Fibroblast of gingiva (primary cell): ENCODE data around the gene AGBL5.
"Not testable (repeated sequence)": the region's sequence is repeated elsewhere in the genome, so short reads cannot be mapped to it uniquely, and the experiment has no call there.

Experiments used
- DNase-seq: peaks from one replicate; pipeline ENCODE4 v3.0.0-alpha.2; 2011; ENCODE audit warnings: low read depth

AGBL5 gene

DNA sequence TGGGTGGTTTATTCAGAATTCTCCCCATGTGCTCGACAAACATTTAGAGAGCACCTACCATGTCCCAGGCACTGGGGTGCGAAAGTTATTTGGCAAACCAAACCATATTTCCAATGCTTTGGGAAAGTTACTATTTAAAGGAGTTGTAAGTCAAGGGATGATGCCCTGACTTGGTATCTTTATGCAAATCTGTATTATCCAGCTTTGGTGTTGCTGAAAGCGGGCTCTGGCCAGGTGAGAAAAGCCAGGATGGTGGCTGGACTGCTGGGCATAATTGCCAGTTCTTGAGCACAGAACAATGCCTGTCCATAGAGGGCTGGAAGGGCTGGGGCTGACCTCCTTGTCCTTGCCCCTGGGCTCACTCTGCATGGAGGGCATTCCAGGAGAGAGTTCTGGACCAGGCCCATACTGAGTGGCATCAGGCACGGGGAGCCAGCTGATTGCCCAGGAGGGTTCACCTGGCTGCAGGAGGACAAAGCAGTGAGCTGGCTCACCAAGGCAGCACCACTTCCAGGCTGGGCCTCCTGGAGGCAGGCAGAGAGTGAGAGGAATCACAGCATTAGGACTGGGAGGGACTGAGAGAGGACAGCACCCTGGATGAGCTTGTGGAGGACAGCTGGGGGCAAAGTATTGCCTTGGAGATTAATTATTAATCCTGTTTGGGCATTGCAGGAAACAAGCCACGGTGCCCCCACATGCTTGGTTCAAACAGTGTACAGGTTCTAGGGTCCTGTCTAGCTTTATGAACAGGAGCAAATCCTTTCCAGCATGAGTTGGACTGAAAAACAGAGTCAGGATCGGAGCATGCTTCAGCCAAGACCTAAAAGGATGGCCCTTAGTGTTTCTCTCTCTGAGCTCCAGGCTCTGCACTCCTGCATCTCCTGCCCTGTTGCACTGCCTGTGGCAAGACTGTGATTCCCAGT, 42.2 kb downstream of the AGBL5 start:
- no peak for DNase-seq

DNA sequence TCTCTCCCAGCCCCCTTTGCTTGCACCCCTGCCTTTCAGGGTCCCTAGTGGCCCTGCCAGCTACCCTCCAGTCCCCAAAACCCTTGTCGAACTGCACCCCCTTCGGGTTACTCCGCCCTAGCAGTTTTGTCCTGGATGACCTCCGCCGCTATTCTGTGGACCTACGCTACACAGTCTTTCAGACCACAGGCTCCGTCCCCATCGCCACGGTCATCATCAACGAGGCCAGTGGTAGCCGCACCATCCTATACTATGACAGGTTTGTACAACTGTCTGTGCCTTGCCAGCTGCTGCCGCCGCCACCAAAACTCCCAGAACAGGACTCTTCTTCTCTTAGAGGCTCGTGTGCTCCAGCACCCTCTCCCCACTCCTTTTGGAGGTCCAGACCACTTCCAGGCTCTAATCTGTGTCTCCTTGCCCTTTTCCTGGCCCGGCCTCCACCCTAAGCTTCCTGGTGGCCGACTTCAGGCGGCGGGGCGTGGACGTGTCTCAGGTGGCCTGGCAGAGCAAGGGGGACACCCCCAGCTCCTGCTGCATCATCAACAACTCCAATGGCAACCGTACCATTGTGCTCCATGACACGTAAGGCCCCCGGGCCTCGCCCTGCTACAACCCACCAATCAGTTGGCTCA, 43.0 kb downstream of the AGBL5 start:
- DNase-seq = no peak

- DNase-seq = no peak
These were observed 43.9 kb downstream of the AGBL5 start for GRCh38 chr2:27095427-27095744.

DNA sequence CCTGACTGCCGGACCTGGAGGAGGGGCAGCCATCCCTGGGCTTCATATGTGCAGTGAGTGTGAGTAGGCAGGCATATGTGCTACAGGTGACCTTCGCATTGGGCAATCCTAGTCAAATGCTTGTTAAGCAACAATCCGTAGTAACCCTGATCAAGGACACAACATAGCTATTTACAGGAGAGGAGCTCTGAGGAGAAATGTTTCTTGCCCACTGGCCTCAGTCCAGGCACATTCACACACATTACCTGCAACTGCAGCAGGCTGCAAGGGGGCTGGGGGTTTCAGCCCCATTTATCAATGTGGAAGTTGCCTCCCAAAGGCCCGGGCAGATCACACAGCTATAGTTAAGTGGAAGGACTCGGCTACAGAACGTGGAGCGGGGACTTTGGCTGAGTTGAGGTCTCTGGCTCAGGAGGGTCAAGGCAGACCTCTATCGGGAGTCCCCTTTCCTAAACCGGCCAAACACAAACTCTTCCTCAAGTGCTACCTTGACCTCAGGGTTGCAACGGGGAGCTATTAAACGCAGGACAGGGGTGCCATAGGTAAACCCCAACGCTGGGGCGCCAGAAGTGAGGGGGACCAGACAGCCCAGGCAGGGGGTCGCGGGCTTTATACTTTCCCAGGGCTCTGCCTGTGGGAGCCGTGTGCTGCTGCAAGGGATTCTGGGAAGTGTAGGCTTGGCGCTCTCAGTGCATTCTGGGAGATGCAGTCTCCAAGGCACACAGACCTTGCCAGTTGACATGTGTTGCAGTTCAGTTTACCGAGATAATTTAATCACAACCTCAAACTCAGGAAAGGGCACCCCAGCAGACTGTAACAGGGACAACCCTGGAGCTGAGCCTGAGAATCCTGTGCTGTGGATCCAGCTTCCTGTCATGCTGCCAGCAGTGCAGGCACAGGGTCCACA, 44.5 kb downstream of the AGBL5 start:
- peak; percentile 58 for DNase-seq

DNA sequence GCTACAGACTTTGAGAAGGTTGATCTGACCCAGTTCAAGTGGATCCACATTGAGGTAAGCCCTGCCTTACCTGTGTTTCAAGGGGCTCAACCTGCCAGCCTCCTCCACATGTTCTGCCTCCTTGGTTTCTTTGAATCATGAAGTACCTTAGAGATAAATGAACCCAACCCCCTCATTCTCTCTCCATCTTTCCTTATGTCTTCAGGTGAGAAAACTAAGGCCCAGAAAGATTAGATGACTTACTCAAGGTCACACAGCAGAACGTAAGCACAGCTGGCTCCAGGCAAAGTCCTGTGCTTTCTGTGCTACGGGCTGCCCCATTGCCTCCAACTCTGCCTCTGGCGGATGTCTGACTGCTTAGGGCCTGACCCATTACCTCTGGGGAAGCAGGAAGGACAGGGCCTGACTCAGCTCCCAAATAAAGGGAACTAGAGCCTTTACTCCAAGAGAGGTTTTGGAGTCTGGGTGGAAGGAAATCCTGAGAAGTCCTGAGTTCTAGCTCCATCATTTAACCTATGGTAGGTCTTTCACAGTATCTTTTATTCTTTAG, 45.4 kb downstream of the AGBL5 start:
- DNase-seq = no peak

- DNase-seq = no peak
These were observed 45.9 kb downstream of the AGBL5 start for GRCh38 chr2:27097341-27097740.

DNA sequence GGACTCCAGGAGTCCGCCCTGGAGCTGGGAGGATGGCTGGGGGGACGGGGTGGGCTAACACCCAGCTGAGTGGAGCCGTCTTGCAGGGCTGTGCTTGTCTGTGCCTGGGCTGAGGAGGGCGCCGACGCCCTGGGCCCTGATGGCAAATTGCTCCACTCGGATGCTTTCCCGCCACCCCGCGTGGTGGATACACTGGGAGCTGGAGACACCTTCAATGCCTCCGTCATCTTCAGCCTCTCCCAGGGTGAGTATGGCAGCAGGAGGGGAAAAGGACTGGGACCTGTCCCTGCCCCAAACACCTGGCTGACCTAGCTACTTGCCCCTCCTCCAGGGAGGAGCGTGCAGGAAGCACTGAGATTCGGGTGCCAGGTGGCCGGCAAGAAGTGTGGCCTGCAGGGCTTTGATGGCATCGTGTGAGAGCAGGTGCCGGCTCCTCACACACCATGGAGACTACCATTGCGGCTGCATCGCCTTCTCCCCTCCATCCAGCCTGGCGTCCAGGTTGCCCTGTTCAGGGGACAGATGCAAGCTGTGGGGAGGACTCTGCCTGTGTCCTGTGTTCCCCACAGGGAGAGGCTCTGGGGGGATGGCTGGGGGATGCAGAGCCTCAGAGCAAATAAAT, 48.0 kb downstream of the AGBL5 start:
- no peak for DNase-seq

DNA sequence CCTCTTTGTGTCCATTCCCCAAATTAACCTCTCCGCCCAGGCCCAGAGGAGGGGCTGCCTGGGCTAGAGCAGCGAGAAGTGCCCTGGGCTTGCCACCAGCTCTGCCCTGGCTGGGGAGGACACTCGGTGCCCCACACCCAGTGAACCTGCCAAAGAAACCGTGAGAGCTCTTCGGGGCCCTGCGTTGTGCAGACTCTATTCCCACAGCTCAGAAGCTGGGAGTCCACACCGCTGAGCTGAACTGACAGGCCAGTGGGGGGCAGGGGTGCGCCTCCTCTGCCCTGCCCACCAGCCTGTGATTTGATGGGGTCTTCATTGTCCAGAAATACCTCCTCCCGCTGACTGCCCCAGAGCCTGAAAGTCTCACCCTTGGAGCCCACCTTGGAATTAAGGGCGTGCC, 48.6 kb downstream of the AGBL5 start:
- no peak for DNase-seq

GRCh38 chr2:27102329-27102728, 50.9 kb downstream of the AGBL5 start:
- no peak for DNase-seq

DNA sequence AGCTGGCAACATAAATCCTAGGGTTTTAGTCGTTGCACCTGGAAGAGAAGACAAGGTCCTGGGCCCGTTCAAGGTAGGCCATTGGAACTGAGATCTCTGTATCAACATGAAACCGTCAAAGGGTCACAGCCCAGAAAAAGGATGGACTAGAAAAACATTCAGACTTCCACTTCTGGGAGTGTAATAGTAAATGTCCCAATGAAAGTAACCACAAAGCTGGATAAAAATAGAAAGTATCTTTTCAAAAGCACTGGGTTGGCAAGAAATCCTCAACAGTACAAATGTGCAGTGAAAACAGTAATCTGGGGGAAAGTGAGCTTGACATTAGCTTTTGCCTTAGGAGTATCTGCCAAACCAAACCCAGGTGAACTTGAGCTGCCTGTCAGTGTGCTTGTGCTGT, 54.5 kb downstream of the AGBL5 start:
- DNase-seq = no peak

GRCh38 chr2:27108221-27108620, 56.8 kb downstream of the AGBL5 start:
- no peak for DNase-seq

GRCh38 chr2:27109083-27109482, 57.6 kb downstream of the AGBL5 start:
- DNase-seq = no peak

DNA sequence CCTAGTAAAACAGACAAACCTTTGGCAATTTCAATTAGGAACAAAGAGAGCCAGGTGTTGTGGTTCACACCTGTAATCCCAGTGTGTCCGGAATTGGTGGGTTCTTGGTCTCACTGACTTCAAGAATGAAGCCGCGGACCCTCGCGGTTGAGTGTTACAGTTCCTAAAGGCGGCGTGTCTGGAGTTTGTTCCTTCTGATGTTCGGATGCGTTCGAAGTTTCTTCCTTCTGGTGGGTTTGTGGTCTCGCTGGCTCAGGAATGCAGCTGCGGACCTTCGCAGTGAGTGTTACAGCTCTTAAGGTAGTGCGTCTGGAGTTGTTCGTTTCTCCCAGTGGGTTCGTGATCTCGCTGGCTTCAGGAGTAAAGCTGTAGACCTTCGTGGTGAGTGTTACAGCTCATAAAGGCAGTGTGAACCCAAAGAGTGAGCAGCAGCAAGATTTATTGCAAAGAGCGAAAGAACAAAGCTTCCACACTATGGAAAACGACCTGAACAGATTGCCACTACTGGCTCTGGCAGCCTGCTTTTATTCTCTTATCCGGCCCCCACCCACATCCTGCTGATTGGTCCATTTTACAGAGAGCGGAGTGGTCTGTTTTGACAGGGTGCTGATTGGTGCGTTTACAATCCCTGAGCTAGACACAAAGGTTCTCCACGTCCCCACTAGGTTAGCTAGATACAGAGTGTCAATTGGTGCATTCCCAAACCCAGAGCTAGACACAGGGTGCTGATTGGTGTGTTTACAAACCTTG, 59.3 kb downstream of the AGBL5 start:
- DNase-seq = not testable (repeated sequence)

GRCh38 chr2:27111392-27112078, 60.1 kb downstream of the AGBL5 start:
- not testable (repeated sequence) for DNase-seq

- DNase-seq = no peak
These were observed 64.1 kb downstream of the AGBL5 start for GRCh38 chr2:27115519-27115918.

- DNase-seq = no peak
These were observed 66.6 kb downstream of the AGBL5 start for GRCh38 chr2:27117995-27118524.

GRCh38 chr2:27118525-27119329, 67.3 kb downstream of the AGBL5 start, which contains the start of gene CGREF1:
TSS of gene CGREF1 (minus strand) at chr2:27119128. CDS start at chr2:27104366, 14,762 bp downstream.
- DNase-seq = no peak

DNA sequence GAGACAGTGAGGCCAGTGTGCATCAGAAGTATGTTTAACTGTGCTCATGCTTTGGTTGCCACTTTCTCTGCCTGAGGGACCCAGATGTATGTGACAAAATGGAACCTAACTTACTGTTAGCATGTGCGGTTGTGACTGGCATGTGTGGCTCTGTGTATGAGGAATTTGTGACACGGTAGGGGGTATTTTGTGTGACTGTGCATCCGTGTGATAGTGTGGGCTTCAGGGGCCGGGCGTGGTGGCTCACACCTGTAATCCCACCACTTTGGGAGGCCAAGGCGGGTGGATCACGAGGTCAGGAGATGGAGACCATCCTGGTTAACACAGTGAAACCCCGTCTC, 67.8 kb downstream of the AGBL5 start:
- not testable (repeated sequence) for DNase-seq
